HG02870 (cell line): ENCODE results near the gene TRPM8.
"Not testable (repeated sequence)": the region's sequence is repeated elsewhere in the genome, so short reads cannot be mapped to it uniquely, and the experiment has no call there.

Source experiments
- ATAC-seq: cut with Tn5 transposase; IDR thresholded peaks from one replicate; pipeline ENCODE4 v1.9.1; 2021; ENCODE audit warnings: mild to moderate bottlenecking, moderate library complexity; ENCODE audit not compliant: unreplicated experiment

The TRPM8 gene

GRCh38 chr2:233936089-233936488 is 18.9 kb downstream of the TRPM8 start:
- no peak for ATAC-seq

DNA sequence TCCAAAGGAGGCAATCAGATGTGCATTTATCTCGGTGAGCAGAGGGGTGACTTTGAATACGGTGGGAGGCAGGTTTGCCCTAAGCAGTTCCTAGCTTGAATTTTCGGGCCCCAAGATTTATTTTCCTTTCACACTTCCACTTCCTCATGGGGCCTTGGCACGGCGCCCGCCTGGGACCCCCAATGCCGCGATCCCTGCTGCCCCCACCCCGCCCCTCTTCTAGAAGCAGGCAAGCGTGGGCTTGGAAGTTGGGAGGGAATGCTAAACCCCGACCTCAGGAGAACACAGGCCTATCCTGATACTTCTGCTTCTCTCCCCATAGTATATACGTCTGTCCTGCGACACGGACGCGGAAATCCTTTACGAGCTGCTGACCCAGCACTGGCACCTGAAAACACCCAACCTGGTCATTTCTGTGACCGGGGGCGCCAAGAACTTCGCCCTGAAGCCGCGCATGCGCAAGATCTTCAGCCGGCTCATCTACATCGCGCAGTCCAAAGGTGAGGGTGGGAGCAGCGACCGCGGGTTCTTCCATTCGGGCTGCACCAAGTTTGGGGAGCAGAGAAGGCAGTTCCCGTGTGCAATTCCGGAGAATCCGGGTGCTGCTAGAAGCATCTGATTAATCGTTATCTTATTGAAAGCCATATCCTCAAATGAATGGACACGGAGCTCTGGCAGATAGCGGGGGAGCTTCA is 21.6 kb downstream of the TRPM8 start:
- ATAC-seq: no peak

GRCh38 chr2:233940376-233941276 is 23.5 kb downstream of the TRPM8 start:
- ATAC-seq: no peak

- no peak for ATAC-seq
These were observed 25.6 kb downstream of the TRPM8 start for GRCh38 chr2:233942731-233943130.

- ATAC-seq: no peak
These were observed 27.1 kb downstream of the TRPM8 start for GRCh38 chr2:233944269-233944668.

GRCh38 chr2:233944722-233945121 is 27.5 kb downstream of the TRPM8 start:
- ATAC-seq: no peak

DNA sequence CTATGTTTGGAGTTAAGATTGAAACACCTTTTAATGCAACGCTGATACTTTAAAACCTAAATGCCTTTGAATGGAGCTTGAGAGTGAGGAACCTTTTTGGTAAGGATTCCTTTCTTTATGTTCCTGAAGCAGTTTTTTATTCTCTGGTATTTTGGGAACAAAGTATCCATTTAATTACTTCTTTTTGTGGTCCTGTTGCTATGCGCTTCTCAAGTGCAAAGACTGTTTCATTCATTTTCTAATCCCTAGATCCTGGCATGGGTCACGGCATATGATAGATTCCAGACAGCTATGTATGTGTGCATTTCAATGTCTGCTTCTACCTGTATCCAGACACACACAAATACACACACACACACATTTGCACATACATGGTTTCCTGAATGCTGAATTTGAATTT is 28.0 kb downstream of the TRPM8 start:
- no peak for ATAC-seq

DNA sequence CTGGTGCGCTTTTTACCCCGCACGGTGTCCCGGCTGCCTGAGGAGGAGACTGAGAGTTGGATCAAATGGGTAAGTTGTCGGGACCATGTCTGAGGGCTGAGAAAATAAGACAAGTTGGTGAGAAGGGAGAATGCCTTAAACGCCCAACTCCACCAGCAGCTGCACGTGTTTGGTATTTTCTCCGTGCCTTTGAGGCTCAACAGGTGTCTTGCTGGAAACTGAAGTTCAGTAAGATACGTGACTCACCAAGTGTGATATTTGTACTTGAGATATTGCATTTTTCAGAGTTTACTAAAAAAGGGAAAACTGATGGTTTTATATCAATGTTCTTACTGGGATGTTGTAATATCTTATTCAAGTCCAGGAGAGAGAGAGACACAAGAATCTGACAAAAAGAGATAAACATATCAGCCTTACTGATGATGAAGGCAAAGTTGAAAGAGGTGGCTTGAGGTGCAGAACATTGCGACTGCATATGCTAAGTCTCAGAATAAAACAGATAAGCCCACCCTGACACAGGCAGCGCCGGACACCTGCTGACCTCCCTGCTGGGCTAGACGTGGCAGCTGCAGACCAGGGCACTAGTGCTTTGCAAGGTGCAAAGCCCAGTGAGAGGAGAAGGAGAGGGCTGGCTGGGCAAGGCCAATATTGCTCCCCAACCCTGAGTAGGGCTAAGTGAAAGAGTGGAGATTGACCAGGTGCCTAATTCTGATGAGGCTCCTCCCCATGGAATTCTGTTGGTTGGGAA is 33.1 kb downstream of the TRPM8 start:
- no peak for ATAC-seq

GRCh38 chr2:233952335-233952734 is 35.2 kb downstream of the TRPM8 start:
- ATAC-seq: no peak

DNA sequence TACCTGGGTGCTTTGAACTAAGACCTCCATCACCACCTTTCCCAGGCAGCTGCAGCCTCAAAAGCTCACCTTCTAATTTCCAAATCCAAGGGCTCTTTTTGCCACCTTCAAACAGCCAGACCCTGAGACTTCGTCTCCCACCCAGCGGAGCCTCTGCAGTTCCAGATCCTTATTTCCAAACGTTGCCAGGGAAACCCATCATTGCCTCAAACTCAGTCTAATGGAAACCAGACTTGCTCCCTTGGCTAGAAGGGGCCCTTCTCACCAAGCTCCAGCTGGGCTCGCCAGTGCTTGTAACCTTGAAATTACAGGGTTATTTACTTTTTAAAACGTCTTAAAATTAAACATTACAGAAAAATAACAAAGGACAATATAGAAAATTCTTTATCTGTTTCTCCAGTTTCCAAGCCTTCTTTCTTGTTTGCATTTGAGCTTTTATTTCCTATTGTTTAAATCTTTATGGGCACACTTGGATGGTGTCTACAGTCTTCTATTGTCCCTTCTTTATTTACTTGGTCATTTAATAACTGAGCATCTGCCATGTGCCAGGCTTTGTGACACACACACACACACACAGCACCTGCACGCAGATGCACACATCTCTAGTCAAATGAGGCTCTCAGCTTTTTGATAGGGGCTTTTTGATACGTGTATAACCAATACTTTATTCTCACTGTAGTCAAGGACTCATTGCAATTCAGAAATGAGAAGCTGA is 36.1 kb downstream of the TRPM8 start:
- no peak for ATAC-seq

GRCh38 chr2:233960203-233960602 is 43.0 kb downstream of the TRPM8 start:
- no peak for ATAC-seq

- ATAC-seq: no peak
These were observed 44.7 kb downstream of the TRPM8 start for GRCh38 chr2:233961905-233962304.

DNA sequence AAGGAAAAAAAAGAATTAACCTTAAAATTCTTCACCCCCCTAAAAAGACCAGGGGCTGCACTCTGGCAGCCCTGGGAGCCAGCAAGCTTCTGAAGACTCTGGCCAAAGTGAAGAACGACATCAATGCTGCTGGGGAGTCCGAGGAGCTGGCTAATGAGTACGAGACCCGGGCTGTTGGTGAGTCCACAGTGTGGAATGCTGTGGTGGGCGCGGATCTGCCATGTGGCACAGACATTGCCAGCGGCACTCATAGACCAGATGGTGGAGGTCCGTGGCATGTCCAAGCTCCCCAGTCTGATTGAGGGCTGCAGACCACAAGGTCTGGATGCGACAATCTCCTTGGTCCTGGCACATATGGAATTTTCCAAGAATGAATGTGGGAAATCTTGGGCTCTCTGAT is 47.4 kb downstream of the TRPM8 start:
- no peak for ATAC-seq

GRCh38 chr2:233965032-233965603 is 47.9 kb downstream of the TRPM8 start:
- ATAC-seq: no peak

- ATAC-seq: not testable (repeated sequence)
These were observed 48.5 kb downstream of the TRPM8 start for GRCh38 chr2:233965646-233966045.

- no peak for ATAC-seq
These were observed 49.2 kb downstream of the TRPM8 start for GRCh38 chr2:233966388-233966787.

- ATAC-seq: no peak
These were observed 50.0 kb downstream of the TRPM8 start for GRCh38 chr2:233967164-233967563.

GRCh38 chr2:233968556-233968955 is 51.4 kb downstream of the TRPM8 start:
- no peak for ATAC-seq

GRCh38 chr2:233972460-233972859 is 55.3 kb downstream of the TRPM8 start:
- not testable (repeated sequence) for ATAC-seq

GRCh38 chr2:233972941-233973575 is 55.9 kb downstream of the TRPM8 start:
- ATAC-seq: no peak
